Upper lobe of left lung (tissue), 6 donors: ENCODE measurements around the gene CRELD2. TPM values are rescaled to one million over a fixed set of nuclear protein-coding genes. Genes with fewer than 3 reads are reported as not detected.
"Not testable (repeated sequence)": the region's sequence is repeated elsewhere in the genome, so short reads cannot be mapped to it uniquely, and the experiment has no call there.

Experiments used
- ATAC-seq, 2 donors: fragments of 200-7000 bp; cut with Tn5 transposase; one replicate each; pipeline ENCODE4 v1.9.1; 2022; ENCODE audit warnings: mild to moderate bottlenecking in 2 of 2, moderate library complexity in 2 of 2; ENCODE audit not compliant: low FRiP score in 2 of 2
- DNase-seq, 2 donors: peaks; one replicate each; pipeline ENCODE4 v3.0.0-alpha.2; 2019 to 2020
- H3K27ac ChIP-seq, 4 donors: fragments of 200-600 bp; sonication (generic); one replicate each; pipeline ENCODE4 v1.5.1; 2016 to 2019
- H3K27me3 ChIP-seq, 4 donors: fragments of 200-600 bp; sonication (generic); one replicate each; pipeline ENCODE4 v1.5.1; 2017 to 2019
- H3K36me3 ChIP-seq, 4 donors: fragments of 200-600 bp; sonication (generic); one replicate each; pipeline ENCODE4 v1.5.1; 2016 to 2019
- H3K4me1 ChIP-seq, 4 donors: fragments of 200-600 bp; sonication (generic); one replicate each; pipeline ENCODE4 v1.5.1; 2018 to 2019
- H3K4me3 ChIP-seq, 4 donors: fragments of 200-600 bp; sonication (generic); one replicate each; pipeline ENCODE4 v1.5.1; 2017 to 2019; ENCODE audit warnings: mild to moderate bottlenecking in 2 of 4, moderate library complexity in 1 of 4
- H3K9me3 ChIP-seq, 4 donors: fragments of 200-600 bp; sonication (generic); one replicate each; pipeline ENCODE4 v1.5.1; 2018 to 2019
- EP300 ChIP-seq, 4 donors: sonication (generic); formaldehyde crosslinking; IDR thresholded peaks; one replicate each; pipeline ENCODE4 v1.5.1; 2017; ENCODE audit warnings: antibody characterized with exemption in 4 of 4, control low read depth in 2 of 4
- POLR2A ChIP-seq, 4 donors: fragments of 450-650 bp; IDR thresholded peaks; one replicate each; pipeline ENCODE4 v1.5.1; 2016 to 2017; ENCODE audit warnings: antibody characterized with exemption in 4 of 4, mild to moderate bottlenecking in 2 of 4
- POLR2AphosphoS5 ChIP-seq, 2 donors: sonication (generic); formaldehyde crosslinking; IDR thresholded peaks; one replicate each; pipeline ENCODE4 v1.5.1; 2017; ENCODE audit warnings: antibody characterized with exemption in 2 of 2
- WGBS, 2 donors: methylation state at CpG; one replicate each; pipeline ENCODE4 v1.1.5; 2017 to 2018; 5-methylcytosine and 5-hydroxymethylcytosine counted together
- total RNA-seq, 6 donors: library from RNA; depleted of rRNA in 4 of 6; stranded (reverse); fragments of >200 nt in 4 of 6; gene quantifications; one replicate each; pipeline versions ENCODE4 v1.1.0 to v1.2.1, GENCODE V29; 2016 to 2021
- TF ChIP-seq, protein P1 (sequence below), 6 experiments: fragments of 450-650 bp in 4 of 6; fragments of 200-600 bp in 2 of 6; sonication (generic) in 2 of 6; IDR thresholded peaks; one replicate each; pipeline ENCODE4 v1.5.1; 2016 to 2019; ENCODE audit warnings: antibody characterized with exemption in 6 of 6
- donor health status: DM: no; HTN: no; CAD: no; lungs with moderate emphysema.
- donor health status: DM: no; HTN: yes; CAD: no; lungs with severe emphysema.

The CRELD2 gene
- total RNA-seq, 6 donors from 2014 or later, result 31.2 to 72.6 (median 46.9) TPM

DNA sequence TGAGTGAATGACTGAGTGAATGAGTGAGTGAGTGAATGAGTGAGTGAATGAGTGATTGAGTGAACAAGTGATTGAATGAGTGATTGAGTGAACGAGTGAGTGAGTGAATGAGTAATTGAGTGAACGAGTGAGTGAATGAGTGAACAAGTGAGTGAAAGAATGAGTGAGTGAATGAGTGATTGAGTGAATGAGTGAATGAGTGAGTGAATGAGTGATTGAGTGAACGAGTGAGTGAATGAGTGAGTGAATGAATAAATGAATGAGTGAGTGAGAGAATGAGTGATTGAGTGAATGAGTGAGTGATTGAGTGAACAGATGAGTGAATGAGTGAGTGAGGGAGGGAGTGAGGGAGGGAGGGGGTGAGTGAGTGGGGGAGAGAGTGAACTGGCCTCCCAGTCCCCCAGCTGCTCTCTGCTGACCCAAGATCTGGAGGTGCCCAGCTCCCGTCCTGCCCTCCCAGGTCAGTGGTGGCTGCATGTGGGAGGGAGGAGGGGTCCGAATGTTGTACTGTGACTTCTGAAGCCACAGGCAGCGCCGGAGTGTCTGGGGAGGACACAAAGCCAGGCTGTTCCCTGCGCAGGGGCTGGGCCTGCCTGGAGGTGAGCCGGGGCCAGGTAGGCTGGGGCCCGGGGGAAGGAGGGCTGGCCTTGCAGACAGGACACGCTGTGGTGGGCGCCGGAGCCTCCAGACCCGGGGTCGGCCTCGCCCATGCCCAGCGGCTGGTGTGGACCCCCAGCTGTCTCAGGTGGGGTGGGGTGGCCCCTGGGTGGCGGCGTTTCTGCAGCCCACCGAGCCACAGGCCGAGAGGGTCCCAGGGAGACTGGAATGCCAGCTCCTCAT is 24.4 kb downstream of the CRELD2 start:
- peak in 1 of 2 donors; percentile 85 for DNase-seq
- TF ChIP-seq, protein P1, sequence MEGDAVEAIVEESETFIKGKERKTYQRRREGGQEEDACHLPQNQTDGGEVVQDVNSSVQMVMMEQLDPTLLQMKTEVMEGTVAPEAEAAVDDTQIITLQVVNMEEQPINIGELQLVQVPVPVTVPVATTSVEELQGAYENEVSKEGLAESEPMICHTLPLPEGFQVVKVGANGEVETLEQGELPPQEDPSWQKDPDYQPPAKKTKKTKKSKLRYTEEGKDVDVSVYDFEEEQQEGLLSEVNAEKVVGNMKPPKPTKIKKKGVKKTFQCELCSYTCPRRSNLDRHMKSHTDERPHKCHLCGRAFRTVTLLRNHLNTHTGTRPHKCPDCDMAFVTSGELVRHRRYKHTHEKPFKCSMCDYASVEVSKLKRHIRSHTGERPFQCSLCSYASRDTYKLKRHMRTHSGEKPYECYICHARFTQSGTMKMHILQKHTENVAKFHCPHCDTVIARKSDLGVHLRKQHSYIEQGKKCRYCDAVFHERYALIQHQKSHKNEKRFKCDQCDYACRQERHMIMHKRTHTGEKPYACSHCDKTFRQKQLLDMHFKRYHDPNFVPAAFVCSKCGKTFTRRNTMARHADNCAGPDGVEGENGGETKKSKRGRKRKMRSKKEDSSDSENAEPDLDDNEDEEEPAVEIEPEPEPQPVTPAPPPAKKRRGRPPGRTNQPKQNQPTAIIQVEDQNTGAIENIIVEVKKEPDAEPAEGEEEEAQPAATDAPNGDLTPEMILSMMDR (IDR thresholded peaks at IDR 0.05), result no peak
- no peak for TF ChIP-seq POLR2A (IDR thresholded peaks at IDR 0.05)
- no peak for TF ChIP-seq EP300 (IDR thresholded peaks at IDR 0.05)
- TF ChIP-seq POLR2AphosphoS5 (IDR thresholded peaks at IDR 0.05), result no peak
- Histone ChIP-seq H3K27ac (peak overlapping the region in 2 of 4 donors; percentile 9 to 79), H3K4me1 (peaks cover 9 to 42% (median 12%) of the 10 kb centered on the region in 4 donors), H3K27me3 (no peaks in the 10 kb centered on the region), H3K9me3 (no peaks in the 10 kb centered on the region), H3K4me3 (no peak overlapping the region), H3K36me3 (no peaks in the 10 kb centered on the region)
- 91 to 97% methylated on average over 14 to 21 of the region's 21 CpGs for WGBS, 2 donors
- ATAC-seq, result no peak

GRCh38 chr22:49943405-49943765 is 25.0 kb downstream of the CRELD2 start:
- Histone ChIP-seq H3K9me3 (no peaks in the 10 kb centered on the region), H3K4me1 (peaks cover 8 to 40% (median 10%) of the 10 kb centered on the region in 4 donors), H3K4me3 (no peak overlapping the region), H3K27me3 (no peaks in the 10 kb centered on the region), H3K27ac (peak overlapping the region in 1 of 4 donors; percentile 79), H3K36me3 (no peaks in the 10 kb centered on the region)
- DNase-seq (peak in 1 of 2 donors; percentile 71), ATAC-seq (no peak)
- TF ChIP-seq POLR2AphosphoS5 (IDR thresholded peaks at IDR 0.05) (no peak), EP300 (IDR thresholded peaks at IDR 0.05) (no peak), POLR2A (IDR thresholded peaks at IDR 0.05) (no peak)
- TF ChIP-seq, protein P1 (IDR thresholded peaks at IDR 0.05), result no peak
- WGBS, 2 donors, result 79 to 89% methylated on average over 5 to 8 of the region's 11 CpGs

GRCh38 chr22:49943771-49944398 is 25.5 kb downstream of the CRELD2 start:
- Histone ChIP-seq H3K4me3 (no peak overlapping the region), H3K4me1 (peaks cover 5 to 35% (median 8%) of the 10 kb centered on the region in 4 donors), H3K27ac (peak overlapping the region in 3 of 4 donors; percentile 28 to 79 (median 54)), H3K36me3 (no peaks in the 10 kb centered on the region), H3K27me3 (no peaks in the 10 kb centered on the region), H3K9me3 (no peaks in the 10 kb centered on the region)
- TF ChIP-seq, protein P1 (IDR thresholded peaks at IDR 0.05), result no peak
- no peak for TF ChIP-seq POLR2AphosphoS5 (IDR thresholded peaks at IDR 0.05)
- TF ChIP-seq POLR2A (IDR thresholded peaks at IDR 0.05), result no peak
- TF ChIP-seq EP300 (IDR thresholded peaks at IDR 0.05), result no peak
- 71 to 80% methylated on average over 12 to 25 of the region's 25 CpGs for WGBS, 2 donors
- DNase-seq, result peak in 1 of 2 donors; percentile 74
- ATAC-seq, result no peak

DNA sequence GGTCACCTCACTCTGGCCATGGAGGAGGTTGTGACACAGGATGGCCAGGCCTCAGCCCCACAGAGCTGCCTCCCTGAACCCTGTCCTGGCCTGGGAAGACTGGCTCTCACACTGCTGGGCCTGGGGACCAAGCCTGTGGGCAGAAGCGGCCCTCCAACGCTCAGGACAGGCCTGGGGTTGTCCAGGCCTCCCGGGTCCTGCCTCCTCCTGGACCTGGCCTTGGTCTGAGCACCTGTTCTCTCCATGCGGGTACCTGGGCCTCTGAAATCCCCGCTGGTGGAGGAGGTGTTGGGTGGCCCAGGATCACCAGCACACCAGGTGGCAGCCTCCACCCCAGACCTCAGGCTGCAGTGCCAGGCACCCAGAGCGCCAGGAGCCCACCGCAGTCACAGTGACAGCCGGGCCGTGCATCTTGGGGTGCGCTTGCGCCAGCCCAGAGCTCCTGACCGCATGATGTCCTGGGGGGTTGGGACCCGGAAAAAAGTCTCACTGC is 26.0 kb downstream of the CRELD2 start:
- H3K9me3 ChIP-seq, result no peaks in the 10 kb centered on the region
- peaks cover 6 to 30% (median 8%) of the 10 kb centered on the region in 4 donors for H3K4me1 ChIP-seq
- TF ChIP-seq, protein P1 (IDR thresholded peaks at IDR 0.05), result no peak
- TF ChIP-seq POLR2A (IDR thresholded peaks at IDR 0.05) (peak in 1 of 4 donors; percentile 14), EP300 (IDR thresholded peaks at IDR 0.05) (no peak)
- H3K27me3 ChIP-seq, result no peaks in the 10 kb centered on the region
- DNase-seq (no peak), ATAC-seq (no peak)
- 91 to 96% methylated on average over 5 to 6 of the region's 13 CpGs for WGBS, 2 donors
- H3K4me3 ChIP-seq, result no peak overlapping the region
- no peaks in the 10 kb centered on the region for H3K36me3 ChIP-seq
- peak overlapping the region in 3 of 4 donors; percentile 28 to 79 (median 54) for H3K27ac ChIP-seq

GRCh38 chr22:49945042-49945794 is 26.8 kb downstream of the CRELD2 start:
- Histone ChIP-seq H3K4me1 (peaks cover 6 to 32% (median 15%) of the 10 kb centered on the region in 4 donors), H3K27ac (peak overlapping the region in 3 of 4 donors; percentile 1 to 79 (median 18))
- WGBS, 2 donors, result 75 to 87% methylated on average over 5 to 17 of the region's 17 CpGs
- H3K9me3 ChIP-seq, ATAC-seq, DNase-seq, H3K4me3 ChIP-seq, H3K36me3 ChIP-seq, H3K27me3 ChIP-seq: not testable (repeated sequence)
